Tongue (tissue), 2 donors: Measurements from ENCODE around the gene DFFA. TPM values are rescaled to one million over a fixed set of nuclear protein-coding genes. Genes with fewer than 3 reads are reported as not detected.
A peak's percentile ranks its signal among the peaks of the same experiment; 100 is the strongest.
"Not testable (repeated sequence)": the region's sequence is repeated elsewhere in the genome, so short reads cannot be mapped to it uniquely, and the experiment has no call there.

Source experiments
- DNase-seq: peaks from one replicate; pipeline ENCODE4 v3.0.0-alpha.2; 2015
- total RNA-seq: library from RNA; depleted of rRNA; stranded (reverse); fragments of >200 nt; gene quantifications from one replicate; pipeline ENCODE4 v1.2.3, GENCODE V29; 2014

DFFA gene
- total RNA-seq, 1 donor from 2014 or later: 23.5 TPM

DNA sequence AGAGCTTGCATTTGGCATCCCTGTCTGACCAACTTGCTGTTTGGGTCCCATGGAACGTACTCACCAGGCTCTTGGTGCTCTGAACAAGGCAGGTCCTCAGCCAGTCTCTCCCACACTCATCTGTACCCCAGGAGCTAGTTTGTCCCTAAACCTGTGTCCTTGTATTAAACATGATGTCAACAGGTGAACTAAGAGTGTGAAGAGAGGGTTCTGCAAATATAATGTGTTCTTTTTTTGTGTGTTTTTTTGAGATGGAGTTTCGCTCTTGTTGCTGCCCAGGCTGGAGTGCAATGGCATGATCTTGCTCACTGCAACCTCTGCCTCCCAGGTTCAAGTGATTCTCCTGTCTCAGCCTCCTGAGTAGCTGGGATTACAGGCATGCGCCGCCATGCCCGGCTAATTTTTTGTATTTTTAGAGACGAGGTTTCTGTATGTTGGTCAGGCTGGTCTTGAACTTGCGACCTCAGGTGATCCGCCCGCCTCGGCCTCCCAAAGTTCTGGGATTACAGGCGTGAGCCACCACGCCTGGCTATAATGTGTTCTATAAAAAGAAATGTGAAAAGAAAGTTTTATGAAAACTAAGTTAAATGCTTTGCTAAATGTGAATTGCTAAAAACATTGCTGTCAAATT lies 33.8 kb upstream of the DFFA start:
- DNase-seq: not testable (repeated sequence)

DNA sequence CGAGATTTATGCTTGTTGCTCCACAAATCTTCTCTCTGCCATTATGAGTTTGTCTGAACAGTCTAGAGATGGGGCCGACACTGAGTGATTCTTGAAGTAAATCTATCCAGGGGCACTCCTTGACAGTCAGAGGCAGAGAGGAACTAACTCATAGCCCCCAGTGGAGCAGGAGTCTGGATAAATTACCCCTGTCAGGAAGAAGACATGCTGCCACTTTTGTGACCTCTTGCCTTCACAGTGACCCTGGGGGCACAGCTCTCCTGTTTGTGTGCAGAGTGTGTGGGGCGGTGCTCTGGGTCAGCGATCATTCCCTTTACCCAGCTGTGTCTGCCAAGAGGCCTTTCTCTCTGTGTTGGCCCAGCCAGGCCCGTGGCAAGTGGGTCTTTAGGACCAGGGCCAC lies 31.9 kb upstream of the DFFA start:
- no peak for DNase-seq

DNA sequence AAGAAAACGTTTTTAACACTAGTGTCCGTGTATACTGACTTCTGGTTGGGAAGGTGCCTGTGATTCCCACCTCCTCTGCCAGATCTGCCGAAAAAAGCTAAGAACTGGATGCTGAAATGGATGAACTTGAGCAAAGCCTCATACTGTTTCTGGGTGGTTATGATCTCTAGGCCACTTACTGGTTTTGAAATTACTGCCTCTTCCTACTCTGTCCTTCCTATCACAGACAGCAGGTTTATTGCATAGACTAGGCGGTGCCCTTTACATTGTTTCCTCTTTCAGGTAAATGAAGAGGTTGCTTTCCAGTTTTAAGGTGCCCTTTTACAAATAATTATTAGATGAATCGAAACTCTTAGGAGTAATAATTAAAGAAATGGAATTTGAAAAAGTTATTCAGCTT lies 29.9 kb upstream of the DFFA start:
- no peak for DNase-seq

DNA sequence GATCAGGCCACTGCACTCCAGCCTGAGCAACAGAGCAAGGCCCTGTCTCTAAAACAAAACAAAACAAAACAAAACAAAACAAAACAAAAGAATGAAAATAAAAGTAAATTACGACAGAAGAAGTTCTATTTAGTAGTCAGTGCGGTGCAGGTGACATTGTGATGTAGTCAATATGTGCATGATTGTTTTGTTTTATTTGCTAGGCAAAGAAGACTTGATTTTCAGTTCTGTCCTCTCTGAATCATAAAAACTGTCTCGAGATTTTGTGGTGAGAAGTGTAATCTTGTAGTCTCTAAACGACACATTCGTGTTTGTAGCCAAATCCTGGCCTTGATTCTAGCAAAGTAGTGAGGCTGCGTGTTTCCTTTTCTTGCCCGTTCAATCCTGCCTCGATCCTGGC lies 25.9 kb upstream of the DFFA start:
- DNase-seq: no peak

DNA sequence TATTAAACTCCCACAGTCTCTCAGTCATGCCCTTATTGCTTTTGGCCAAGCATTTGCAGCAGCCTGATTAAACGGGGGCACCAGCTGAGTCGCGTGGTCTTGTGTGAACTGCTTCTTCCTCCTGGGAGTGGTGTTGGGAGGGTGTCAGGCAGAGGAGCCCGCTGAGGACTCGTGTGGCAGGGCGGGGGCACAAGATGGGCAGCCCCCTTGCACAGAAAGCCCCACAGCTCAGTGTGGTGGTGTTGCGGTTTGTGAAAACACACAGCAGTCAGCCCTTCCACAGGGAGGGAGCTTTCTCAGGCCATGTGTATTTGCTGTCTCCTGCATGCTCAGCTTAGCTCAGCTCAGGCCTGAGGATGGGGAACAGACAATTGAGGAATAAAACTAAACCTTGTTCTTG lies 24.8 kb upstream of the DFFA start:
- DNase-seq: no peak

DNA sequence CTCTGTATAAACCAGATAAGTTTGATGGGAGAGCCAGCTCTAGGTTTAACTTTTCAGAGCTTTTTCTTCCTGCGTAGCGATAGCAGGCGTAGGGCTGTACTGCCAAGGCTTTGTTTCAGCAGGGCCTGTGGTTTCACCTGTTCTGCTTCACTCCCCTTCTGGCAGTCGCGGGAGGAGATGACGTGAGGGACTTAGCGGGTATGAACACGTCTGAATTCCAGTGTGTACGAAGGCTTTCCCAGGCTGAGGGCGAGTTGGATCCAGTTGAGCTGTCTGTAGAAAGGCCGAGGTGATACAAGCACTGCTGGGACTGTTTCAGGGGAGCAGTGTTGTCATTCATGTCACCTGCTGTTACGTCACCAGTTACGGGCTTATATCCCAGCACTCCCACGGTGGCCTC lies 23.6 kb upstream of the DFFA start:
- peak; percentile 75 for DNase-seq

DNA sequence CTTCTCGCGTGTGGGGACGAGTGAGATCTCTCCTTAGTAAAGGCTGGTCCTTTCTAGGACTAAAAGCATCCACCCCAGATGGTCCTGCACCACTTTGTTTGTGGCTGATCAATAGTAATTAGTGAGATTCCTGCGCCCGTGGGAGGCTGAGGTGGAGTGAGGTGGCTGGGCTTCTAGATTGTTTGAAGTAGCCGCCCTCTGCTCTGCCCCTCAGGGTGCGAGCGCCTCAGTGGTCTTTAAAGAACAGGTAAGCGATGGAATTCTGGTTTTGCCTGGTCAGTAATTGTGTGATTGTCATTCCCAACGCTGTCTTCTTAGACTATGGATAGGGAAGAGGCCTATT lies 23.1 kb upstream of the DFFA start:
- DNase-seq: no peak

DNA sequence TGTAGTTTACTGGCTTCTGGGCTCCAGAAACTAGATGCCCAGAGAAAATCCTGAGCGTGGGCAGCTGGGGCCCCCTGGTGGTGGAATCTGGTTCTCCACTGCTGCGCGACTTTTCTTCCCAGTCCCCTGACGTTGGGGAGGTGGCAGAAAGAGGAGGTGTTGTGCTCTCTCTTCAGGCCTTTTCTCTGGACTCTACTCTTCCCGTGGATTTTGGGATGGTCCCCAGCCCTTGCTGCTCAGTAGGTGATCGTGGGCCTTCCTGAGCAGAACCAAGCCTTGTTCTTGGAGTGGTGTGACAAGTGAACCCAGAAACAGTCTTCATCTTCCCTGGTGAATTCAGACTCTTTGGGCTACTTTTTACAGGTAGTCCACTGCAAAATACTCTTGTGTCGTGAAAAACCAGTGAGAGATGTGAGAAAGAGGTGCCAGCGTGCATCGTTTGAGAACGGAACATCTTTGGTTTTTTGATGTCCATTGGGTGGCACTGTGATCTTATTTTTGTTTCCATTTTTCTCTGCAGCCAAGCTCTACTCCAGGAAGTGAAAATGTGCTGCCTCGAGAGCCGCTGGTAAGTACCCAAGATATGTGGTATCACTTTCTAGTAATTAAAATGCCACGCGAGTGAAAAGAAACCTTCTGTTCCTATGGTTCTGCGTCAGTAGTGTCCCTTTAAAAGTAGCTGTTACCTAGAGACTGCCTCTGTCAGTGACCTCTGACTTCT lies 22.6 kb upstream of the DFFA start:
- DNase-seq: peak; percentile 83

DNA sequence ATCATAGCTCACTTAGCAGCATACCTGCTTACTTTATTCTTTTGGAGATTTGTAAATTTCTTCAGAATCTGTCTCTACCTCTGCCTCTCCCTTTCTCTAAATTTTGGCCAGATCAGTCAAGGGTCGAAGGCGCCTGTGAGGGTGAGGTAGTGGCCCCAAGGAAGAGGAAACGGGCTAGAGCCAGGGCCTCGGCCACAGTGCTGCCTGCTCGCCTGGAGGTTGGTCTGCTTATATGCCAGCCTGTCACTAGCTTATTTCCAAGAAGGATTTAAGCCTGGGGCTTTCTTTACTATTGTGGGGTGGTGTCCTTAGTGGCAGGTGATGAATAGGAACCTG lies 22.1 kb upstream of the DFFA start:
- DNase-seq: no peak

DNA sequence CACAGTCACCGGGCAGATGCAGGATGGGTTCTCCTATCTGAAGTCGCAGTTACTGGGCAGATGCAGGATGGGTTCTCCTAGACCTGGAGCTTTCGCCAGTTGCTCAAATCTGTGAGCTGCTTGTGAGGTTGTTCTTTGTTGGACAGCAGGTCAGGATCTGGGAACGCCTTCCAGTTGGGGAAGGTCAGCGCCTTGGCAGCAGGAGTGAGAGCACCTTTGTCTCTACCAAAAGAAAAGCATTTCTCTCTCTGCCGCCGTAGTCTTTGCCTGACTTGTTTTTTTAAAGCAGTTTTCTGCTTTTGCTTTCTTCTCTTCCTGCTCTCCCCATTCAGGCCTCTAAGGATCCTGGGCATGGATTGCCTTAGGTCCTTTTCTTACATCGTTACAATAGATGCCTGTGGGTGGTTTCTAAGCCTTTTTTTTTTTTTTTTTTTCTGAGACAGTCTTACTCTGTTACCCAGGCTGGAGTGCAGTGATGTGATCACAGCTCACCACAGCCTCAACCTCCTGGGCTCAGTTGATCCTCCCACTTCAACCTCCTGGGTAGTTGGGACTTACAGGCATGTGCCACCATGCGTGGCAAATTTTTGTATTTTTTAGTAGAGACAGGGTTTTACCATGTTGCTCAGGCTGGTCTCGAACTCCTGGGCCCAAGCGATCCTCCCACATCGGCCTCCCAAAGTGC lies 18.1 kb upstream of the DFFA start:
- no peak for DNase-seq

DNA sequence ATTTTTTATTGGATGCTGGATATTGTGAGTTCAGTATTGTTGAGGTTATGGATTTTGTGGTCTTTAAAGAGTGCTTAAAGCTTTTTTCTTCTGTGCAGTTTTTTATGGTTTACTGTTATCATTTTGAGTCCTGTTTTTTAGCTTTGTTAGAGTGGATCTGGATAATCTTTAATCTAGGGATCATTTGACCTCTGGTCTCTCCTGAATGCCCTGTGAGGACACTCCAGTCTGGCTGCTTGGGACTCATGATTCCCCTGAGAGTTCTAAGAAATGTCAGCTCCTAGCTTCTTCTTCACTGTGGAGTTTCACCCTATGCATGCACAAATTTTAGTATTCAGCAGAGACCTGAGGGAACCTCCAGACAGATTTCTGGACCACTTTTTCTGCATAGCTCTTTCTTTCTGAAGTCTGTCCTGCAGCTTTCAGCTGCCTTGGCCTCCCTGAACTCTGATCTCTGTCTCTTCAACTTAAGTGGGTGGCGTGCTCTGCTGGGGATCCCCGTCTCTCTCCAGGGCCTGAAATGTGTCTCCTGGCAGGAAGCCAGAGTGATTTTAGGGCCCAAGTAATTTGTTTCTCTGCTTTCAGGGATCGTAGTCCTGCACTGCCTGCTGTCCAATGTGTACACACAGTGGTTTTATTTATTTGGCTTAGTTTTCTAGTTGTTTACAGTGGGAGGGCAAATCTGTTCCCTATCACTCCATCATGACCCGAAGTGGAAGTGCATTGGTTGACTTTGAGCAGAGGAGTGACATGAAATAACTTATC lies 17.1 kb upstream of the DFFA start:
- DNase-seq: no peak

DNA sequence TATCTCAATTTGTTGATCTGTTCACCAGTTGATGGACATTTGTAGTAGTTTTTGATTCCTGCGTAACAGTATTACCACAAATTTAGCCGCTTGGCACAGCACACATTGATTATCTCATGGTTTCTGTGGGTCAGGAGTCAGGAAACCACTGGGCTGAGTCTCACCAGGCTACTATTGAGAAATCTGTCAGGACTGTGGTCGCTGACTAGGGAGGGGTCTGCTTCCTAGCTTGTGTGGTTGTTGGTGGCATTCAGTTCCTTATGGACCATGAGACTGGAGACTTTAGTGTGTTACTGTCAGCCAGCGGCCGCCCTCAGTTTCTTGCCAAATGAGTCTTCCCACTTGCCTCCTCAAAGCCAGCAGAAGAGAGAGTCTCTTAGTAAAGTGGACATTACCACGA lies 12.2 kb upstream of the DFFA start:
- DNase-seq: no peak

DNA sequence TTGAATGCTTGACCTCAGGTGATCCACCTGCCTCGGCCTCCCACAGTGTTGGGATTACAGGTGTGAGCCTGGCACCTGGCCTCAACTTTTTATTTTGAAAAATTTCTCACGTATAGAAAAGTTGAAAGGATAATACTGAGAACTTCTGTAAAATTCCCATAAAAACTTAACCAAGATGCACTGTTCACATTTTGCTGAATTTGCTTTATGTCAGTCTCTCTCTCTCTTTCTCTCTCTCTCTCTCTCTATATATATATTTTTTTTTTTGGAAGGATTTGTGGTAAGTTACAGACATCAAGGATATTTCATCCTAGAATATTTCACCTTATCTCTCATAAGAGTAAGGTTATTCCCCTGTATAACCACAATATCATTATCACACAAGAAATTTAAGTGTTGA lies 8.3 kb upstream of the DFFA start:
- no peak for DNase-seq

DNA sequence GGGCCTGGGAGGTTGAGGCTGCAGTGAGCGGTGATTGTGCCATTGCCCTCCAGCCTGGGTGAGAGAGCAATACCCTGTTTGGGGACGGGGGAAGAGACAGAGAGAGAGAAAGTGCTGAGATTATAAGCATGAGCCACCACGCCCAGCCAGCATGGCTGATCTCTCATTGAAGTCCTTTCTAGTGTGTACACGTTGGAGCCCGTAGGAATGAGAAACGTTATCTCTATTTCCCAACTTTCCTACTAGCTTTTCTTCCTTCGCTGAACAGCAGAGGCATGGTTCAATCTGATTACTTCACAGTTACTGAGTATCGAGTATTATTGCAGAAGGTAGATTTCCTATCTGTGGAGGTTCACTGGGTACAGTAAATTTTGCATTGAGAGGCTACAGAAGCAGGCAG lies 7.0 kb upstream of the DFFA start:
- DNase-seq: no peak

DNA sequence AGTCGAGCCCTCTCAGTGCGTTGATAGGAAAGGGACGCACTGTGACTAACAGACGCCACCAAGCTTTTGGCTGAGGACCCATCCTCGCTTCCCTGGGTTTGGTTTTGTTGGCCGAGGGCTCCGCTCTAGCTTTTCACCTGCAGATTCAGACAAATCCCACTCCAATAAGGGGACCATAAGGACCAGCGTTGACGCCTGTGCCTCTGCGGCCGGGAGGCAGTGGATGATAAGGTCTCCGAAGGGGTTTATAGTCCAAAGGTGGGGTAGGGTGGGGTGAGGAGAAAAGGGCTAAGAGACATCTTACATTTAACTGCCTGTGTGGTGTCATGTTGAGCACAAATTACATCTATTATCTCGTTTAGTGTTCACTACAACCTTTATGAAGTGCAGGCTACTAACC lies 3.2 kb upstream of the DFFA start:
- DNase-seq: peak; percentile 19

DNA sequence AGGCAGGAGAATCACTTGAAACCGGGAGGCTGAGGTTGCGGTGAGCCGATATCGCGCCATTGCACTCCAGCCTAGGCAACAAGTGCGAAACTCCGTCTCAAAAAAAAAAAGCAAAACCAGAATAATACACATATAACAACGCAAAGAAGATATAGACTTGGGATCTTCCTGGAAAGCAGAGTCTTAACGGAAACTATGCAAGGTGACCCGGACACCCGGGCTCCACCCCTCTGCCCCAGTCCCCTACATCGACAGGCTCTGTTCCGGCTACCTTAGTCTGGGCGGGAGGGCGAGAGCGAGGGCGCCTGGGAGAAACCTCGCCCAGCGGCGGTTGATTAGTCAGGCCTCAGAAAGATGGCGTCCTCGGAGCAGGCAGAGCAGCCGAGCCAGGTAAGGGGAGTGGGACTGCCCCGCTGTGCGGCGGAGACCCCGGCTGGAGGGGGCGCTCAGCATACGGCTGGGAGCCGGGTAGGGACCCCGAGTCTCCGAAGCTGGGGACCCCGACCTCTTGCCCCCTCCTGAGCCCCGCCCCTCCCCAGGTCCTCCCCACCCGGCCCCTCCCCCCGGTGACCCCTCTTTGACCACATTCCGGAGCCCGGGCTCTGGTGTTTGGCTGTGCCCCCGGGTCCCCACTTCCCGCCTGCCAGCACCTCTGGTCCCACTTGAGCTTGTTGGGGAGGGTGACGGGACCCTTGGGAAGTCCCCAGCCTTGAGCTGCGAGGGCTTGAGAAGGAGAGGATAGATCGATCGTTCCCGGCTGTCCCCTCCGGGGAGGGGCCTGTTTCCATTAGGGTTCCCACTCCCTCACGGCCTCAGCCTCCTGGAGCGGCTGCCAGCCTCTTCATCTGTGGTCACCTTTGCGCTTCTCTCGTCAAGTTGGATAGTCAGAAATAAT lies 2.5 kb upstream of the DFFA start, which contains the start of gene PEX14:
PEX14 (plus strand) TSS at position 338 of the 895 bp plus-strand sequence; CDS start at position 355, 17 bp downstream.
- DNase-seq: peak; percentile 94

DNA sequence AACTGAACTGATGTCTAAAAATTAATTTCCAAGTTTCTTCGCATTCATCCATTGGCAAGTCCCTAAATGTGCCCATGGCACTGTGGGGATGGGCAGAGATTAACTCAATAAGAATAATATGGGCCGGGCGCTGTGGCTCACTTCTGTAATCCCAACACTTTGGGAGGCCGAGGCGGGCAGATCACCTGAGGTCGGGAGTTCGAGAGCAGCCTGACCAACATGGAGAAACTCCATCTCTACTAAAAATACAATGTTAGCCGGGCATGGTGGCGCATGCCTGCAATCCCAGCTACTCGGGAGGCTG lies 1.9 kb upstream of the DFFA start:
- DNase-seq: not testable (repeated sequence)

DNA sequence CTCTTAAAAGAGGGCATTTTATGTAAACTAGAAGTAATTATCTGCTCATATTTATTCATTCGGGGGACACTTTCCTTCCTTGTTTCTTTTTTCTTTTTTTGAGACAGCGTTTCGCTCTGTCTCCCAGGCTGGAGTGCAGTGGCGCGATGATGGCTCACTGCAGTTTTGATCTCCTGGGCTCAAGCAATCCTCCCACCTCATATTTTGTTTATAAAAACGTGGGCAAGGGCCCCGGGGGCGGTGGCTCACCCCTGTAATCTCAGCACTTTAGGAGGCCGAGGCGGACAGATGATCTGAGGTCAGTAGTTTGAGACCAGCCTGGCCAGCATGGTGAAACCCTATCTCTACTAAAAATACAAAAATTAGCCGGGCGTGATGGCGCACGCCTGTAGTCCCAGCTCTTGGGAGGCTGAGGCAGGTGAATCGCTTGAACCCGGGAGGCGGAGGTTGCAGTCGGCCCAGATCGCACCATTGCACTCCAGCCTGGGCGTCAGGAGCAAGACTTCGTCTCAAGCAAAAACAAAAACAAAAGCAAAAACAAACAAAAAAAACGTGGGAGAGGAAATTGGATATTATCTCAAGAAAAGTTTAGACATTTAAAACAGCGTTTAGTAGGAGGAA lies 926 bp upstream of the DFFA start:
- no peak for DNase-seq

DNA sequence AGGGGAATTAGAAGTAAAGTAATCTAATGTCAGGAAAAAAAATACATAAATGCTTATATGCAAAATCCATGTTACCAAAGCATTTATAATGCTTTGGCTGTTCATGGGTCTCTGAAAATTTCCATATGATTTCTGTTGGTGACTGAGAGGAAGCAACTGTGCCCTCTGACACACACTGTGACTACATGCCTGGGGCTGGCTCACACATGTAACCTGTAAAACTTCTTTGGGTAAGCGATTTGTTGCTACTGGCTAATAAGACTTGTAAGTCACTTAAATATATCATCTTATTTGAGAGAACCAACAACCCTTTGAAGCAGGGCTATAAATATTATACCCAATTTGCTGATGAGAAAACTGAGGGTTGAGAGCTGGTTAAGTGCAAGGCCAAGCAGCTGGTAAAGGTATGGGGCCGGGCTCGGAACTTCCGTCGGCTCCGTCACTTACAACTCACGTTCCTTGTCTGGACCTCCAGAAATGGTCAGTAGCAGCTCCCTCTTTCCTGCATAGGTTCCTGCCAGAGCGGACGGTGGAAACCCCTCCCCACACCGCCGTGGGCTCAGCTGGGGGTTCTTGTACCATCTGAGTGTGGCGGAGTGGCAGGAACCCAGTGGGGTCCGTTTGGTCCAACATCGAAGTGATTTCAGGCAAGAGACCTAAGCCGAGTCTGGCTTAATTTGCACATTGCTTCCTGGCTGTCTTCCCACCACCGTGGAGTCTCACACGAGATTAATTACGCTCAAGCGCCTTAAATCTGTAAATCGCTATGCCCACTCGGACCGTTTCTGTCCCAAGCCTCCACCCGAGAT lies 714 bp downstream of the DFFA start:
- no peak for DNase-seq

DNA sequence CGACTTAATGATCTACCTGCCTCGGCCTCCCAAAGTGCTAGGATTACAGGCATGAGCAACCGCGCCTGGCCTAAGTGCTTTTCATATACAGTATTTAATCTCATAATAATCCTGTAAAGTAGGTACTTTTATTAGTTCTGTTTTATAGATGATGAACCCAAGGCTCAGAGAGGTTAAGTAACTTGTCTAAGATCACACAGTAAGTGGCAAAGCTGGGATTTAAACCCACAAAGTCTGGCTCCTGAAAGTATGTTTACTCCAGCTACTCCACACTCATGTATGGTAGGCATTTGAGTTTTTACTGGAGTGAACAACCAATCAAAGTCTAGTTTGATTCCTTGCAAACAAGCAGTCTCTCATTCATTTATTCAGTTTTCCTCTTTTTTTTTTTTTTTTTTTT lies 2.3 kb downstream of the DFFA start:
- no peak for DNase-seq

DNA sequence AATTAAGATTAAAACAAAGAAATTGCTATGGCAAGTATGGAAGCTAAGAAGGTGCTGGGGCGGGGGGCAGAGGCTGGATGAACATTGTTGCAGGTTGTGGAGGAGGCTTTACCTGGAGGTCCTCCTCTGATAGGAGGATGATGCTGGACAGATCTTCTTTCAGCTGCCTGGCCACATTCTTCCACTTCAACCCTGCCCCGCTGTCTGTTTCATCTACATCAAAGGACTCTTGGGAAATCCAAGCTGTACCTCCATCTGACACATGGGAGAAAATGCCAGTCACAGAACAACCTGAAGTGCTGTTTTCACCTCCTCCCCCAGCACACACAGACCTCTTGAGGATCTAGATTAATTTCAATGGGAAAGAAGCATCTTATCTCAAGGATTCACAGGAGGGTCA lies 5.3 kb downstream of the DFFA start:
- no peak for DNase-seq
